ENCODE measurements around the gene PEAR1.

The PEAR1 gene

DNA sequence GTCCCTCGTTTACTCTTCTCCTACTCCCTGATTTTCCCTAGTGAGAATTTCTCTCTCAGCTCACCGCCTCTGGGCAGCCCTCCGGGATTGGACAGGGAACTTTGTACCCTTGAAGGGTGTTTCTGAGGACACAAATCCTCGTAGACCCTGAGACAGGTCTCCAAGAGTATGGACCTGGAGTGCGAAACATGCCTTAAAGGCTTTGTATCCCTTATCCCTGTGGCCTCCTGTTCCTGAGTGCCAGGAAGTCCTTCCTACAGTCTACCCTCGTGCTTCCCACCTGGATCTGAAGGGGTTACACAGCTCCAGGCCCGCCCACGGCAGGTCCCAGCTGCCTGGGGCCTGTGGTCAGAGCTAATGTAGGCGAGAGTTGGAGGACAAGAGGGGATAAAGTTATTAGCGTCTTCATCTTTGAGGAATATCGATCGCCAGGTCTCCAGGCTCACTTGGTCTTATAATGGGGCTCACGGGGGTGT, 7.6 kb upstream of the PEAR1 start:
- DNase-seq (ENCODE audit: extremely low spot score): no peak
- TF ChIP-seq SUZ12 (IDR thresholded peaks at IDR 0.05): no peak
- TF ChIP-seq HDGF (IDR thresholded peaks at IDR 0.05; ENCODE audit: borderline replicate concordance): no peak
- TF ChIP-seq LEF1 (IDR thresholded peaks at IDR 0.05; ENCODE audit: borderline replicate concordance): no peak
- TF ChIP-seq FOXM1 (IDR thresholded peaks at IDR 0.05; ENCODE audit: borderline replicate concordance): no peak
- TF ChIP-seq SP1 (IDR thresholded peaks at IDR 0.05): no peak
- CTCF ChIA-PET: interaction anchor here (1.5 to 2.1 kb wide), 2 partner anchors 160 to 225 kb away, joined by 3 to 11 read pairs; no protein-coding TSS in a partner anchor
- POLR2A ChIA-PET: no interaction called here

DNA sequence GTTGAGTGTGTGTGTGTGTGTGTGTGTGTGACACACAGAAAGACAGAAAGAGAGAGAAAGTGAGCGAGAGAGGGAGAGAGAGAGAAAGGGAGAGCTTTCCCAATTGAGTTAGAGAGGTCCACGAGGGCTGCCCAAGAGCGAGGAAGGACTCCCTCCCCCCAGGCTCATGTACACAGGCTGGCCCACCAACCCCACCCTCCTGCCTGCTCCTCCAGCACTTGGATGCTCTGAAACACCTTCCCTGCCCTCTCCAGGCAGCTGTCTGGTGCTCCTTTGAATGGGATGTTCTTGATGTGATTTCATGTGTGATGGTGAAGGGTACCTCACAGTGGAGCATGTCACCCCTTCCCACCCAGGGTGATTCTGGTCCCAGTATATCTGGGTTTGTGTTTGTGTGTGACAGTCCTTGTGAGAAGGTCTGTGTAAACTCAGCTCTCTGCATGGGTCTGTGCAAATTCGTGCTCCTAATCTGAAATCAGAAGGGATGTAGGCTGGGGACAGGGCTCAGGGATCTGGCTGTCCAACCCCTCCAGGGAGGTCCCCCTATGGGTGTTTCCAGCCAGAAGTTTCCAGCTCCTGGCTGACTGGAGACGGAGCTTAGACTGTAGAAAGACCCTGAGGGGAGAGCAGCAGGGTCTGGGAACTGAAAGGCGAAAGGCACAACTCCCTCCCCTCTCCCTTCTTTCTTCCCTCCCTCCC, 6.8 kb upstream of the PEAR1 start:
- CTCF ChIA-PET: interaction anchor here (1.1 to 2.1 kb wide), 8 partner anchors 27 to 226 kb away, joined by 3 to 11 read pairs (median 6); partner anchors contain the start of gene LRRC71
- TF ChIP-seq NFRKB (IDR thresholded peaks at IDR 0.05): no peak
- TF ChIP-seq SP1 (IDR thresholded peaks at IDR 0.05): no peak
- TF ChIP-seq SUZ12 (IDR thresholded peaks at IDR 0.05): no peak
- no peak for TF ChIP-seq TARDBP (IDR thresholded peaks at IDR 0.05)
- TF ChIP-seq ARNT (IDR thresholded peaks at IDR 0.05): no peak
- TF ChIP-seq L3MBTL2 (conservative IDR thresholded peaks at IDR 0.05): no peak
- TF ChIP-seq HDGF (IDR thresholded peaks at IDR 0.05; ENCODE audit: borderline replicate concordance): no peak
- TF ChIP-seq ZNF384 (IDR thresholded peaks at IDR 0.05): no peak
- no peak for TF ChIP-seq FOXM1 (IDR thresholded peaks at IDR 0.05; ENCODE audit: borderline replicate concordance)
- TF ChIP-seq FOXA1 (IDR thresholded peaks at IDR 0.05): no peak
- TF ChIP-seq CTBP1 (IDR thresholded peaks at IDR 0.05; ENCODE audit: borderline replicate concordance): no peak
- TF ChIP-seq, protein P1, sequence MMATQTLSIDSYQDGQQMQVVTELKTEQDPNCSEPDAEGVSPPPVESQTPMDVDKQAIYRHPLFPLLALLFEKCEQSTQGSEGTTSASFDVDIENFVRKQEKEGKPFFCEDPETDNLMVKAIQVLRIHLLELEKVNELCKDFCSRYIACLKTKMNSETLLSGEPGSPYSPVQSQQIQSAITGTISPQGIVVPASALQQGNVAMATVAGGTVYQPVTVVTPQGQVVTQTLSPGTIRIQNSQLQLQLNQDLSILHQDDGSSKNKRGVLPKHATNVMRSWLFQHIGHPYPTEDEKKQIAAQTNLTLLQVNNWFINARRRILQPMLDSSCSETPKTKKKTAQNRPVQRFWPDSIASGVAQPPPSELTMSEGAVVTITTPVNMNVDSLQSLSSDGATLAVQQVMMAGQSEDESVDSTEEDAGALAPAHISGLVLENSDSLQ (IDR thresholded peaks at IDR 0.05): no peak
- no peak for TF ChIP-seq BHLHE40 (IDR thresholded peaks at IDR 0.05; ENCODE audit: borderline replicate concordance)
- TF ChIP-seq ELF4 (IDR thresholded peaks at IDR 0.05): no peak
- TF ChIP-seq LEF1 (IDR thresholded peaks at IDR 0.05; ENCODE audit: borderline replicate concordance): no peak
- no peak for TF ChIP-seq FOXK2 (IDR thresholded peaks at IDR 0.05)
- POLR2A ChIA-PET: interaction anchor here (0.5 kb wide), 1 partner anchor 226 kb away, joined by 4 read pairs; no protein-coding TSS in a partner anchor
- DNase-seq (ENCODE audit: extremely low spot score): no peak

- DNase-seq (ENCODE audit: extremely low spot score): no peak
- TF ChIP-seq FOXM1 (IDR thresholded peaks at IDR 0.05; ENCODE audit: borderline replicate concordance): no peak
- no peak for TF ChIP-seq NFRKB (IDR thresholded peaks at IDR 0.05)
- no peak for TF ChIP-seq SUZ12 (IDR thresholded peaks at IDR 0.05)
- no peak for TF ChIP-seq FOXK2 (IDR thresholded peaks at IDR 0.05)
- no peak for TF ChIP-seq CTBP1 (IDR thresholded peaks at IDR 0.05; ENCODE audit: borderline replicate concordance)
- TF ChIP-seq HDGF (IDR thresholded peaks at IDR 0.05; ENCODE audit: borderline replicate concordance): no peak
- TF ChIP-seq L3MBTL2 (conservative IDR thresholded peaks at IDR 0.05): no peak
- TF ChIP-seq ELF4 (IDR thresholded peaks at IDR 0.05): no peak
- CTCF ChIA-PET: interaction anchor here (1.1 to 2.1 kb wide), 9 partner anchors 23 to 198 kb away, joined by 3 to 11 read pairs (median 5); partner anchors contain the start of gene LRRC71
- POLR2A ChIA-PET: interaction anchor here (0.5 kb wide), 1 partner anchor 226 kb away, joined by 4 read pairs; no protein-coding TSS in a partner anchor
Observed at GRCh38 chr1:156887317-156887716, 6.2 kb upstream of the PEAR1 start.

DNA sequence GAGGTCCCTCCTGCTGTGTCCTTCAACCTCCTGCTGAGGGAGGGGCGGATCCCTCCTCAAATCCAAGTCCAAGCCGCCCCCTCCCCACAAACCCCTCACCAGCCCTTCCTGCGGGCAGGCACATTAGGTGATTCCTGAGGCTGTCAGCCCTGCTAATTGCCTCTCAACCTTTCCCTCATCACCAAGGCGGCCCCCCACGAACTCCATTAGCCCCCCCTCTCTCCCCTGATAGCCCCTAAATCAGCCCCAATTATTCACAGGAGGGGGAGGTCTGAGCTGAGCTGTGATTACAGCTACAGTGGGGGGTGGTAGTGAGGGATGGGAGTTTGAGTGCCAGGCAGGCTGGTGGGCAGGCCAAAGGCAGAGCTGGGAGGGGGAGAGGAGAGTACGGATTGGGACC, 5.8 kb upstream of the PEAR1 start:
- CTCF ChIA-PET: interaction anchor here (1.1 to 2.1 kb wide), 9 partner anchors 23 to 198 kb away, joined by 3 to 11 read pairs (median 5); partner anchors contain the start of gene LRRC71
- POLR2A ChIA-PET: interaction anchor here (0.9 kb wide), 1 partner anchor 159 kb away, joined by 4 read pairs; the partner anchor contains the start of genes ISG20L2 and METTL25B

DNA sequence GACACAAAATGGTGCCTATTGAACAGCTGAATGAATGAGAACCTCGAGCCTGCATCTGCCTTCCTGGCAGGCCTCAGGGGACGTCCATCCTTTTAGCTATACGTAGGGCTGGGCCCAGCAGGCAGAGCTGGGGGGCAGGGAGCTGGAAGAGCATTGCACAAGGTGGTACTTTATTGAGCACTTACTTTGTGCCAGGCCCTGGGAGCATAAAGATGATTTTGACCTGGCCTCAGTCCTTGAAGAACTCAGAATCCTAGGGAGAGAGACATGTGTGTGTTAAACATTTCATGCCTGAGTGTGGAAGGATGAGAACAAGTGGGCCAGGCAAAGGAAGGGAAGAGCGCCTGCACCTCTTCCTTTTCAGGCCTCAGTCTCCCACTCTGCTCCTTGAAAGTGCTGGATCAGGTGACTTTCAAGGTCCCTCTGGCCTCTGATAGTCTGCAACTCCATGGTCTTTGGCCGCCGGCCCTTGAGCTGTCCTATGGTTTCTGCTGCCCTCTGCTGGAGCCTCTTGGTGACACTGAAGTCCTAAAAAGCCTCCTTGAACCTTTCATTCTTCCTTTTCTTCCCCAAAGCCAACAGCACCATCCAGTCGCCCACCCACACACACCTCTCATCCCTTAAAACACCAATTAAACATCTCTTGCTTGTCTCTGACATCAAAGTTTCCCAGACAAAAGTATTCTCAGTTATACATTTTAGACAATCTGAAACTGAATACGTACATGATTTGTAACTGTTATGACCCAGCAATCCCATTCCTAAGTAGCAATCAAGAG, 3.5 kb upstream of the PEAR1 start:
- TF ChIP-seq ARNT (IDR thresholded peaks at IDR 0.05): no peak
- no peak for TF ChIP-seq TARDBP (IDR thresholded peaks at IDR 0.05)
- TF ChIP-seq NFRKB (IDR thresholded peaks at IDR 0.05): no peak
- TF ChIP-seq BHLHE40 (IDR thresholded peaks at IDR 0.05; ENCODE audit: borderline replicate concordance): no peak
- TF ChIP-seq FOXA1 (IDR thresholded peaks at IDR 0.05): no peak
- TF ChIP-seq HDGF (IDR thresholded peaks at IDR 0.05; ENCODE audit: borderline replicate concordance): no peak
- no peak for TF ChIP-seq ELF4 (IDR thresholded peaks at IDR 0.05)
- TF ChIP-seq FOXM1 (IDR thresholded peaks at IDR 0.05; ENCODE audit: borderline replicate concordance): no peak
- no peak for TF ChIP-seq CTBP1 (IDR thresholded peaks at IDR 0.05; ENCODE audit: borderline replicate concordance)
- TF ChIP-seq LEF1 (IDR thresholded peaks at IDR 0.05; ENCODE audit: borderline replicate concordance): no peak
- ChIA-PET POLR2A (interaction anchor here (0.8 to 1.7 kb wide), 4 partner anchors 52 to 172 kb away, joined by 3 to 7 read pairs (median 3); partner anchors contain the start of gene PRCC), CTCF (interaction anchor here (0.7 to 4.1 kb wide), 29 partner anchors 10 to 266 kb away, joined by 3 to 38 read pairs (median 3); partner anchors contain the start of genes INSRR, LRRC71, METTL25B and NTRK1)
- peak; percentile 85 for DNase-seq (ENCODE audit: extremely low spot score)

More for the DNA sequence above, 5.8 kb upstream of the PEAR1 start:
- TF ChIP-seq BHLHE40 (IDR thresholded peaks at IDR 0.05; ENCODE audit: borderline replicate concordance): no peak
- no peak for DNase-seq (ENCODE audit: extremely low spot score)

- TF ChIP-seq CTBP1 (IDR thresholded peaks at IDR 0.05; ENCODE audit: borderline replicate concordance): no peak
- no peak for TF ChIP-seq BHLHE40 (IDR thresholded peaks at IDR 0.05; ENCODE audit: borderline replicate concordance)
- no peak for TF ChIP-seq L3MBTL2 (conservative IDR thresholded peaks at IDR 0.05)
- no peak for TF ChIP-seq ARNT (IDR thresholded peaks at IDR 0.05)
- no peak for TF ChIP-seq FOXM1 (IDR thresholded peaks at IDR 0.05; ENCODE audit: borderline replicate concordance)
- TF ChIP-seq FOXA1 (IDR thresholded peaks at IDR 0.05): no peak
- TF ChIP-seq NFRKB (IDR thresholded peaks at IDR 0.05): no peak
- no peak for TF ChIP-seq FOXK2 (IDR thresholded peaks at IDR 0.05)
- TF ChIP-seq HDGF (IDR thresholded peaks at IDR 0.05; ENCODE audit: borderline replicate concordance): no peak
- TF ChIP-seq, protein P1 (IDR thresholded peaks at IDR 0.05): no peak
- TF ChIP-seq ZNF384 (IDR thresholded peaks at IDR 0.05): no peak; the same call in 1 of the 2 replicates
- DNase-seq (ENCODE audit: extremely low spot score): peak; percentile 96
- ChIA-PET CTCF (interaction anchor here (0.6 to 4.1 kb wide), 25 partner anchors 9 to 264 kb away, joined by 3 to 38 read pairs (median 5); partner anchors contain the start of genes INSRR, METTL25B and NTRK1), POLR2A (interaction anchor here (0.5 to 0.7 kb wide), 2 partner anchors 34 to 35 kb away, joined by 3 read pairs; no protein-coding TSS in a partner anchor)
Observed at GRCh38 chr1:156892190-156893047, 1.1 kb upstream of the PEAR1 start.
